H1 (cell line): ENCODE data around the gene PPARGC1A.

Source experiments
- ASH2L ChIP-seq: fragments of 200-600, 300-600 bp; sonication (generic); IDR thresholded peaks from one replicate; pipeline ENCODE4 v1.7.1; 2017; ENCODE audit warnings: low read length
- CREB1 ChIP-seq: IDR thresholded peaks from 2 replicates; pipeline ENCODE4 v1.6.1; 2012; ENCODE audit warnings: inconsistent platforms
- CTCF ChIP-seq, 3 experiments: IDR thresholded peaks; 1 replicate in 2 of 3; 2 replicates in 1 of 3; pipeline versions ENCODE4 v1.5.1 to v1.6.1; 2011; ENCODE audit warnings: low read length in 3 of 3, mild to moderate bottlenecking in 3 of 3, inconsistent platforms in 2 of 3, low read depth in 1 of 3, moderate library complexity in 1 of 3; ENCODE audit not compliant: insufficient read depth in 1 of 3; ENCODE audit errors: control extremely low read depth in 1 of 3
- EGR1 ChIP-seq: IDR thresholded peaks from 2 replicates; pipeline ENCODE4 v1.6.1; 2011; ENCODE audit warnings: low read depth, low read length, borderline replicate concordance
- EZH2 ChIP-seq: fragments of 200-600 bp; sonication (generic); IDR thresholded peaks from 2 replicates; pipeline ENCODE4 v1.7.1; 2012; ENCODE audit warnings: low read depth, mild to moderate bottlenecking, moderate library complexity, low read length, inconsistent platforms; ENCODE audit not compliant: severe bottlenecking
- POLR2A ChIP-seq, 2 experiments: IDR thresholded peaks; 1 replicate in 1 of 2; 2 replicates in 1 of 2; pipeline ENCODE4 v1.6.1; 2011; ENCODE audit warnings: low read depth in 2 of 2, low read length in 2 of 2, mild to moderate bottlenecking in 2 of 2; ENCODE audit errors: control extremely low read depth in 1 of 2
- RXRA ChIP-seq: IDR thresholded peaks from 2 replicates; pipeline ENCODE4 v1.6.1; 2011; ENCODE audit warnings: low read depth, mild to moderate bottlenecking, low read length, moderate library complexity; ENCODE audit not compliant: insufficient read depth
- SUZ12 ChIP-seq: fragments of 200-600 bp; sonication (generic); IDR thresholded peaks from 2 replicates; pipeline ENCODE4 v1.6.1; 2012; ENCODE audit warnings: mild to moderate bottlenecking, inconsistent platforms, low read length, moderate library complexity, mixed read lengths

- TF ChIP-seq CTCF (IDR thresholded peaks at IDR 0.05; ENCODE audit: control extremely low read depth in 1 of 3, insufficient read depth in 1 of 3, low read depth in 1 of 3, low read length in 3 of 3) = no peak
- TF ChIP-seq POLR2A (IDR thresholded peaks at IDR 0.05; ENCODE audit: control extremely low read depth in 1 of 2, low read depth in 2 of 2, low read length in 2 of 2) = no peak
- no peak for TF ChIP-seq SUZ12
- TF ChIP-seq RXRA = no peak
- TF ChIP-seq CREB1 = no peak
- TF ChIP-seq EZH2 = no peak
- no peak for TF ChIP-seq ASH2L
- TF ChIP-seq EGR1 = no peak
These were observed 53.9 kb downstream of the PPARGC1A start for GRCh38 chr4:23835774-23836478.
